SK-N-MC (cell line): ENCODE measurements around the gene CYP1A2.

Experiments
- EZH2 ChIP-seq: fragments of 200-600 bp; sonication (generic); IDR thresholded peaks from one replicate; pipeline ENCODE4 v1.6.1; 2017; ENCODE audit warnings: antibody characterized with exemption
- FOXP2 ChIP-seq: optimal IDR thresholded peaks from 2 replicates; pipeline ENCODE3; 2011; ENCODE audit warnings: mild to moderate bottlenecking, moderate library complexity; ENCODE audit not compliant: insufficient read depth; ENCODE audit errors: extremely low read length, control extremely low read depth
- POLR2AphosphoS5 ChIP-seq: IDR thresholded peaks from 2 replicates; pipeline ENCODE4 v1.6.1; 2012; ENCODE audit warnings: mild to moderate bottlenecking, low read depth, low read length, borderline replicate concordance

DNA sequence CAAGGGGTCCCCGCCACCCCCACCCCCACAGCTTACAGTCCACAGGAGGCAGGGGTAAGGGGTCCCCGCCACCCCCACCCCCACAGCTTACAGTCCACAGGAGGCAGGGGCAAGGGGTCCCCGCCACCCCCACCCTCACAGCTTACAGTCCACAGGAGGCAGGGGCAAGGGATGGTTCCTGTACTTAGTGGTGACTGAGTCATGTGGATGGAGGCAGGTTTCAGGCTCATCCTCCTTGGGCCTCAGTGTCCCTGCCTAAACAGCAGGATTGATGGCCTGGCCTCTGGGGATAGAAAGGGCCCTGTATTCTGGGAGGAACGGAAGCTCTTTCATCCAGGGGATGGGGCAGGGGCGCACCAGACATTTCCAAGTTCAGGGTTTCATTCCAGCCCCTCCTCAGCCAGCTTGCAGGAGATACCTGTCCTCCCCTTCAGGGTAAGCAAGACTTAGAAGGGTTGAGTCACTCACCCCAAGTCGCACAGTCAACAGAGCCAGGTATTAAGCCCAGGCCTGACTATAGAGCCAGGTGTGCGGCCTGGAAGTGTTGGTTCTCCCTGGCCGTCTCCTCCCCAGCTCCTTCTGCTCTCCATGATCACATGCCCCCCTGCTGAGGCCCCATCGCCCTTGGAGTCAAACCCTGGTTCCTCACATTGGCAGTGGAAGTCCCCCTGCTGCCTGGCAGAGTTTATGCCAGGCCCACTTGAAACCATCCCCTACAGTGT, 45.8 kb downstream of the CYP1A2 start:
- TF ChIP-seq POLR2AphosphoS5 (no peak), EZH2 (no peak), FOXP2 (no peak)
